CD14-positive monocyte (primary cell): Measurements from ENCODE around the gene LEAP2. TPM values are rescaled to one million over a fixed set of nuclear protein-coding genes. Genes with fewer than 3 reads are reported as not detected.

Experiments
- DNase-seq, 3 donors: peaks; one replicate each; pipeline ENCODE4 v3.0.0-alpha.2; 2011 to 2022
- H2AFZ ChIP-seq: 2 replicates; pipeline ENCODE4 v1.6.0; 2012; ENCODE audit warnings: mild to moderate bottlenecking, low read depth, low read length, inconsistent platforms; ENCODE audit not compliant: insufficient read depth, poor library complexity, severe bottlenecking
- H3K27ac ChIP-seq, 2 donors: 1 replicate in 1 of 2; 2 replicates in 1 of 2; pipeline ENCODE4 v1.5.1; 2012 to 2013; ENCODE audit warnings: low read length in 2 of 2, control low read depth in 1 of 2, inconsistent platforms in 1 of 2, low read depth in 1 of 2, mild to moderate bottlenecking in 1 of 2
- H3K27me3 ChIP-seq, 2 donors: one replicate each; pipeline versions ENCODE4 v1.6.0 to v1.6.1; 2011 to 2013; ENCODE audit warnings: low read length in 2 of 2; ENCODE audit not compliant: control insufficient read depth in 2 of 2, insufficient read depth in 2 of 2
- H3K36me3 ChIP-seq, 2 donors: replicated peaks in 1 of 2; 1 replicate in 1 of 2; 2 replicates in 1 of 2; pipeline versions ENCODE4 v1.5.1 to v1.6.1; 2012 to 2013; ENCODE audit warnings: low read length in 2 of 2, control low read depth in 1 of 2, inconsistent platforms in 1 of 2, mild to moderate bottlenecking in 1 of 2; ENCODE audit not compliant: insufficient read depth in 2 of 2, control insufficient read depth in 1 of 2
- H3K4me1 ChIP-seq, 2 donors: 1 replicate in 1 of 2; 2 replicates in 1 of 2; pipeline versions ENCODE4 v1.5.1 to v1.6.1; 2012 to 2013; ENCODE audit warnings: low read length in 2 of 2, control low read depth in 1 of 2, inconsistent platforms in 1 of 2, mild to moderate bottlenecking in 1 of 2, moderate library complexity in 1 of 2; ENCODE audit not compliant: insufficient read depth in 2 of 2, control insufficient read depth in 1 of 2
- H3K4me2 ChIP-seq: replicated peaks from 2 replicates; pipeline ENCODE3; 2012; ENCODE audit warnings: low read length, moderate library complexity, mild to moderate bottlenecking; ENCODE audit not compliant: poor library complexity, severe bottlenecking; ENCODE audit errors: extremely low read depth
- H3K4me3 ChIP-seq, 3 experiments: fragments of 200-600 bp in 1 of 3; sonication (generic) in 1 of 3; replicated peaks in 1 of 3; 1 replicate in 2 of 3; 2 replicates in 1 of 3; pipeline ENCODE4 v1.5.1; 2011 to 2013; ENCODE audit warnings: low read length in 3 of 3, mild to moderate bottlenecking in 3 of 3, control low read depth in 2 of 3, low read depth in 2 of 3, inconsistent platforms in 1 of 3, moderate library complexity in 1 of 3
- H3K79me2 ChIP-seq: 2 replicates; pipeline ENCODE4 v1.6.0; 2012; ENCODE audit warnings: mild to moderate bottlenecking, control low read depth, inconsistent platforms, low read length, moderate library complexity; ENCODE audit not compliant: insufficient read depth
- H3K9ac ChIP-seq: 2 replicates; pipeline ENCODE4 v1.6.0; 2017; ENCODE audit warnings: low read length, mild to moderate bottlenecking; ENCODE audit not compliant: insufficient read depth, poor library complexity, severe bottlenecking
- H3K9me3 ChIP-seq, 2 donors: replicated peaks in 1 of 2; 1 replicate in 1 of 2; 2 replicates in 1 of 2; pipeline versions ENCODE4 v1.5.1 to v1.6.1; 2012 to 2013; ENCODE audit warnings: low read length in 2 of 2, control low read depth in 1 of 2; ENCODE audit not compliant: control insufficient read depth in 1 of 2, insufficient read depth in 1 of 2
- H4K20me1 ChIP-seq: 2 replicates; pipeline ENCODE4 v1.6.0; 2012; ENCODE audit warnings: mild to moderate bottlenecking, low read length, control low read depth, moderate library complexity; ENCODE audit not compliant: insufficient read depth
- H3K27ac Mint-ChIP-seq, 7 donors: one replicate each; pipeline ENCODE4 v1.8.0; 2020; ENCODE audit warnings: mild to moderate bottlenecking in 7 of 7, mixed read lengths in 7 of 7, moderate library complexity in 6 of 7, inconsistent platforms in 2 of 7
- H3K27me3 Mint-ChIP-seq, 3 donors: one replicate each; pipeline ENCODE4 v1.8.0; 2021 to 2022; ENCODE audit warnings: low read depth in 3 of 3, mild to moderate bottlenecking in 3 of 3, mixed read lengths in 3 of 3, moderate library complexity in 3 of 3, inconsistent platforms in 1 of 3
- H3K36me3 Mint-ChIP-seq, 2 donors: one replicate each; pipeline ENCODE4 v1.8.0; 2020; ENCODE audit warnings: mixed read lengths in 2 of 2, inconsistent platforms in 1 of 2, mild to moderate bottlenecking in 1 of 2
- H3K4me1 Mint-ChIP-seq: one replicate; pipeline ENCODE4 v1.8.0; 2020; ENCODE audit warnings: mild to moderate bottlenecking, mixed read lengths
- H3K4me3 Mint-ChIP-seq, 2 donors: one replicate each; pipeline ENCODE4 v1.8.0; 2020; ENCODE audit warnings: mild to moderate bottlenecking in 2 of 2, mixed read lengths in 2 of 2, moderate library complexity in 1 of 2
- H3K9me3 Mint-ChIP-seq, 7 donors: one replicate each; pipeline ENCODE4 v1.8.0; 2020 to 2022; ENCODE audit warnings: mixed read lengths in 7 of 7, mild to moderate bottlenecking in 6 of 7, moderate library complexity in 6 of 7, inconsistent platforms in 2 of 7
- WGBS: methylation state at CpG from one replicate; pipeline ENCODE4 v1.1.5; 2013; ENCODE audit warnings: missing lambda C conversion rate; ENCODE audit not compliant: insufficient coverage; 5-methylcytosine and 5-hydroxymethylcytosine counted together
- intact Hi-C, 2 donors: fragments of 100-400 bp; cut with micrococcal nuclease; formaldehyde crosslinking; loops; one replicate each; pipeline versions ENCODE4 v1.15.0 to v1.15.1; 2023
- polyA plus RNA-seq, 3 donors: library from polyadenylated mRNA; depleted of rRNA in 1 of 3; unstranded in 2 of 3; stranded (reverse) in 1 of 3; fragments of 300-500 nt in 2 of 3; fragments of >200 nt in 1 of 3; fragmentation: Illumina TruSeq in 2 of 3; gene quantifications; 1 replicate in 2 of 3; 2 replicates in 1 of 3; pipeline ENCODE4 v1.2.3, GENCODE V29; 2012 to 2021
- TF ChIP-seq, protein P1 (sequence below): fragments of 200-600 bp; IDR thresholded peaks from one replicate; pipeline ENCODE4 v1.8.0; 2022; ENCODE audit warnings: antibody characterized with exemption, mild to moderate bottlenecking

Gene LEAP2
- polyA plus RNA-seq, 3 donors: 0.59 to 2.3 (median 0.88) TPM

DNA sequence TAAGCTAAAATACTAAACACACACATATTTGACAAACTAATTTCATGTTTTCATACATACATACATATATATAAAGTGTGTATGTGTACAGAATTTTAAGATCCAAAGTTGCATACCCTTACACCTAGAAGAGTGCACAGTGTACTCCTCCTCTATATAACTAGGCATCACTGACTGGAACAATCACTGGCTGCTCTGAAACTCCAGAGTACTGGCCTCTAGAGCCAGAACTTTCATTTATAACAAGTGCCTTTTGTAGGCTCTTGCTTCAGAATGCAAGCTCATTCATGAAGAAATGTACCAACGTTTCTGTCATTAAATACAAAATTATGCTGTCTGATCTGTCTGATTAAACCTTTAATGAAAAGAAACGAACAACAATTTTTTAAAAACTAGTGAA, 4.0 kb downstream of the LEAP2 start:
- no peaks in the 10 kb centered on the region for H3K9me3 Mint-ChIP-seq
- no peak for DNase-seq
- Histone ChIP-seq H3K4me3 (no peak overlapping the region), H4K20me1 (peaks cover 5% of the 10 kb centered on the region), H3K79me2 (no peaks in the 10 kb centered on the region), H3K27ac (no peak overlapping the region), H2AFZ (no peak overlapping the region), H3K4me2 (no peak overlapping the region), H3K9me3 (no peaks in the 10 kb centered on the region), H3K4me1 (no peaks in the 10 kb centered on the region), H3K36me3 (peaks cover 54 to 89% of the 10 kb centered on the region in 2 donors), H3K27me3 (no peaks in the 10 kb centered on the region), H3K9ac (no peak overlapping the region)
- no peaks in the 10 kb centered on the region for H3K4me1 Mint-ChIP-seq
- H3K36me3 Mint-ChIP-seq: peaks cover 59 to 75% of the 10 kb centered on the region in 2 donors
- no CpG with 5 or more reads among the region's 2 CpGs for WGBS
- TF ChIP-seq, protein P1, sequence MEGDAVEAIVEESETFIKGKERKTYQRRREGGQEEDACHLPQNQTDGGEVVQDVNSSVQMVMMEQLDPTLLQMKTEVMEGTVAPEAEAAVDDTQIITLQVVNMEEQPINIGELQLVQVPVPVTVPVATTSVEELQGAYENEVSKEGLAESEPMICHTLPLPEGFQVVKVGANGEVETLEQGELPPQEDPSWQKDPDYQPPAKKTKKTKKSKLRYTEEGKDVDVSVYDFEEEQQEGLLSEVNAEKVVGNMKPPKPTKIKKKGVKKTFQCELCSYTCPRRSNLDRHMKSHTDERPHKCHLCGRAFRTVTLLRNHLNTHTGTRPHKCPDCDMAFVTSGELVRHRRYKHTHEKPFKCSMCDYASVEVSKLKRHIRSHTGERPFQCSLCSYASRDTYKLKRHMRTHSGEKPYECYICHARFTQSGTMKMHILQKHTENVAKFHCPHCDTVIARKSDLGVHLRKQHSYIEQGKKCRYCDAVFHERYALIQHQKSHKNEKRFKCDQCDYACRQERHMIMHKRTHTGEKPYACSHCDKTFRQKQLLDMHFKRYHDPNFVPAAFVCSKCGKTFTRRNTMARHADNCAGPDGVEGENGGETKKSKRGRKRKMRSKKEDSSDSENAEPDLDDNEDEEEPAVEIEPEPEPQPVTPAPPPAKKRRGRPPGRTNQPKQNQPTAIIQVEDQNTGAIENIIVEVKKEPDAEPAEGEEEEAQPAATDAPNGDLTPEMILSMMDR: no peak
- H3K4me3 Mint-ChIP-seq: no peak overlapping the region
- H3K27ac Mint-ChIP-seq: no peak overlapping the region
- H3K27me3 Mint-ChIP-seq: peaks cover 0 to 2% (median 0%) of the 10 kb centered on the region in 3 donors
- intact Hi-C loops: no loop called here

DNA sequence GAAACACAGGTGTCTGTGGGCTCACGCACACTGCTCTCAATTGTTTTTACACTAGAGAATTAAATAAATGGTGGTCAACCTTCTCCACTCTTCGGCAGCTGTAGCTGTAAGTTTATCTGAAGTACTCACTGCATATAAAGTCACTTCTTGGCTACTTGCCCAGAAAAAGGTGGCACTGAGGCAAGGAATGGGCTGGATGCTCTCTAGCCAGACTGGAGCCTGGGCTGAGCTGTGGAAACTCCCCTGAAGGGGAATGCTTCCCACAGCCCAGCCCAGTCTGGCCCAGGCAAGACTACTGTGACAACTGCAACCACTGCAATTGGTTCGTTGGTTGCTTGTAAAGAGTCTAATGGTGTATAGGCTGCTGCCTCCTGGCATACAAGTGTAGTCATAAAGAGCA, 4.5 kb downstream of the LEAP2 start:
- H3K9me3 Mint-ChIP-seq: no peaks in the 10 kb centered on the region
- no peaks in the 10 kb centered on the region for H3K9me3 ChIP-seq
- H3K4me1 Mint-ChIP-seq: no peaks in the 10 kb centered on the region
- no peak overlapping the region for H2AFZ ChIP-seq
- intact Hi-C loops: no loop called here
- no peak overlapping the region for H3K4me2 ChIP-seq
- H4K20me1 ChIP-seq: peaks cover 5% of the 10 kb centered on the region
- DNase-seq: no peak
- H3K27me3 ChIP-seq: no peaks in the 10 kb centered on the region
- H3K27ac Mint-ChIP-seq: no peak overlapping the region
- H3K27ac ChIP-seq: no peak overlapping the region
- no peak overlapping the region for H3K9ac ChIP-seq
- no peak overlapping the region for H3K4me3 ChIP-seq
- H3K36me3 ChIP-seq: peaks cover 54 to 89% of the 10 kb centered on the region in 2 donors
- H3K4me3 Mint-ChIP-seq: no peak overlapping the region
- no CpG with 5 or more reads among the region's 3 CpGs for WGBS
- H3K4me1 ChIP-seq: no peaks in the 10 kb centered on the region
- peaks cover 60 to 75% of the 10 kb centered on the region in 2 donors for H3K36me3 Mint-ChIP-seq
- H3K79me2 ChIP-seq: no peaks in the 10 kb centered on the region
- TF ChIP-seq, protein P1: no peak
- no peaks in the 10 kb centered on the region for H3K27me3 Mint-ChIP-seq
